ENCODE data around the gene MBOAT7. TPM values are rescaled to one million over a fixed set of nuclear protein-coding genes. Genes with fewer than 3 reads are reported as not detected.

Gene MBOAT7
- total and polyA plus RNA-seq, 2 of the 8 experiments (the other 6 are each of a cell fraction or from before 2014, with no cell fraction given): 85.5 to 90.9 TPM

- TF ChIP-seq, protein P1, sequence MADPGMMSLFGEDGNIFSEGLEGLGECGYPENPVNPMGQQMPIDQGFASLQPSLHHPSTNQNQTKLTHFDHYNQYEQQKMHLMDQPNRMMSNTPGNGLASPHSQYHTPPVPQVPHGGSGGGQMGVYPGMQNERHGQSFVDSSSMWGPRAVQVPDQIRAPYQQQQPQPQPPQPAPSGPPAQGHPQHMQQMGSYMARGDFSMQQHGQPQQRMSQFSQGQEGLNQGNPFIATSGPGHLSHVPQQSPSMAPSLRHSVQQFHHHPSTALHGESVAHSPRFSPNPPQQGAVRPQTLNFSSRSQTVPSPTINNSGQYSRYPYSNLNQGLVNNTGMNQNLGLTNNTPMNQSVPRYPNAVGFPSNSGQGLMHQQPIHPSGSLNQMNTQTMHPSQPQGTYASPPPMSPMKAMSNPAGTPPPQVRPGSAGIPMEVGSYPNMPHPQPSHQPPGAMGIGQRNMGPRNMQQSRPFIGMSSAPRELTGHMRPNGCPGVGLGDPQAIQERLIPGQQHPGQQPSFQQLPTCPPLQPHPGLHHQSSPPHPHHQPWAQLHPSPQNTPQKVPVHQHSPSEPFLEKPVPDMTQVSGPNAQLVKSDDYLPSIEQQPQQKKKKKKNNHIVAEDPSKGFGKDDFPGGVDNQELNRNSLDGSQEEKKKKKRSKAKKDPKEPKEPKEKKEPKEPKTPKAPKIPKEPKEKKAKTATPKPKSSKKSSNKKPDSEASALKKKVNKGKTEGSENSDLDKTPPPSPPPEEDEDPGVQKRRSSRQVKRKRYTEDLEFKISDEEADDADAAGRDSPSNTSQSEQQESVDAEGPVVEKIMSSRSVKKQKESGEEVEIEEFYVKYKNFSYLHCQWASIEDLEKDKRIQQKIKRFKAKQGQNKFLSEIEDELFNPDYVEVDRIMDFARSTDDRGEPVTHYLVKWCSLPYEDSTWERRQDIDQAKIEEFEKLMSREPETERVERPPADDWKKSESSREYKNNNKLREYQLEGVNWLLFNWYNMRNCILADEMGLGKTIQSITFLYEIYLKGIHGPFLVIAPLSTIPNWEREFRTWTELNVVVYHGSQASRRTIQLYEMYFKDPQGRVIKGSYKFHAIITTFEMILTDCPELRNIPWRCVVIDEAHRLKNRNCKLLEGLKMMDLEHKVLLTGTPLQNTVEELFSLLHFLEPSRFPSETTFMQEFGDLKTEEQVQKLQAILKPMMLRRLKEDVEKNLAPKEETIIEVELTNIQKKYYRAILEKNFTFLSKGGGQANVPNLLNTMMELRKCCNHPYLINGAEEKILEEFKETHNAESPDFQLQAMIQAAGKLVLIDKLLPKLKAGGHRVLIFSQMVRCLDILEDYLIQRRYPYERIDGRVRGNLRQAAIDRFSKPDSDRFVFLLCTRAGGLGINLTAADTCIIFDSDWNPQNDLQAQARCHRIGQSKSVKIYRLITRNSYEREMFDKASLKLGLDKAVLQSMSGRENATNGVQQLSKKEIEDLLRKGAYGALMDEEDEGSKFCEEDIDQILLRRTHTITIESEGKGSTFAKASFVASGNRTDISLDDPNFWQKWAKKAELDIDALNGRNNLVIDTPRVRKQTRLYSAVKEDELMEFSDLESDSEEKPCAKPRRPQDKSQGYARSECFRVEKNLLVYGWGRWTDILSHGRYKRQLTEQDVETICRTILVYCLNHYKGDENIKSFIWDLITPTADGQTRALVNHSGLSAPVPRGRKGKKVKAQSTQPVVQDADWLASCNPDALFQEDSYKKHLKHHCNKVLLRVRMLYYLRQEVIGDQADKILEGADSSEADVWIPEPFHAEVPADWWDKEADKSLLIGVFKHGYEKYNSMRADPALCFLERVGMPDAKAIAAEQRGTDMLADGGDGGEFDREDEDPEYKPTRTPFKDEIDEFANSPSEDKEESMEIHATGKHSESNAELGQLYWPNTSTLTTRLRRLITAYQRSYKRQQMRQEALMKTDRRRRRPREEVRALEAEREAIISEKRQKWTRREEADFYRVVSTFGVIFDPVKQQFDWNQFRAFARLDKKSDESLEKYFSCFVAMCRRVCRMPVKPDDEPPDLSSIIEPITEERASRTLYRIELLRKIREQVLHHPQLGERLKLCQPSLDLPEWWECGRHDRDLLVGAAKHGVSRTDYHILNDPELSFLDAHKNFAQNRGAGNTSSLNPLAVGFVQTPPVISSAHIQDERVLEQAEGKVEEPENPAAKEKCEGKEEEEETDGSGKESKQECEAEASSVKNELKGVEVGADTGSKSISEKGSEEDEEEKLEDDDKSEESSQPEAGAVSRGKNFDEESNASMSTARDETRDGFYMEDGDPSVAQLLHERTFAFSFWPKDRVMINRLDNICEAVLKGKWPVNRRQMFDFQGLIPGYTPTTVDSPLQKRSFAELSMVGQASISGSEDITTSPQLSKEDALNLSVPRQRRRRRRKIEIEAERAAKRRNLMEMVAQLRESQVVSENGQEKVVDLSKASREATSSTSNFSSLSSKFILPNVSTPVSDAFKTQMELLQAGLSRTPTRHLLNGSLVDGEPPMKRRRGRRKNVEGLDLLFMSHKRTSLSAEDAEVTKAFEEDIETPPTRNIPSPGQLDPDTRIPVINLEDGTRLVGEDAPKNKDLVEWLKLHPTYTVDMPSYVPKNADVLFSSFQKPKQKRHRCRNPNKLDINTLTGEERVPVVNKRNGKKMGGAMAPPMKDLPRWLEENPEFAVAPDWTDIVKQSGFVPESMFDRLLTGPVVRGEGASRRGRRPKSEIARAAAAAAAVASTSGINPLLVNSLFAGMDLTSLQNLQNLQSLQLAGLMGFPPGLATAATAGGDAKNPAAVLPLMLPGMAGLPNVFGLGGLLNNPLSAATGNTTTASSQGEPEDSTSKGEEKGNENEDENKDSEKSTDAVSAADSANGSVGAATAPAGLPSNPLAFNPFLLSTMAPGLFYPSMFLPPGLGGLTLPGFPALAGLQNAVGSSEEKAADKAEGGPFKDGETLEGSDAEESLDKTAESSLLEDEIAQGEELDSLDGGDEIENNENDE (IDR thresholded peaks at IDR 0.05; ENCODE audit: insufficient replicate concordance, low read length): no peak
- no peak for TF ChIP-seq USF2 (IDR thresholded peaks at IDR 0.05; ENCODE audit: low read length)
- TF ChIP-seq BRCA1 (IDR thresholded peaks at IDR 0.05; ENCODE audit: low read depth, low read length): no peak
- TF ChIP-seq NRF1 (IDR thresholded peaks at IDR 0.05; ENCODE audit: low read depth, low read length): no peak
- no peak for TF ChIP-seq MAFK (IDR thresholded peaks at IDR 0.05; ENCODE audit: low read depth, low read length)
- no peak for TF ChIP-seq KDM5A (IDR thresholded peaks at IDR 0.05; ENCODE audit: low read length)
- no peak for TF ChIP-seq ATF3 (IDR thresholded peaks at IDR 0.05; ENCODE audit: insufficient read depth, low read depth, low read length)
- TF ChIP-seq RBBP5 (IDR thresholded peaks at IDR 0.05; ENCODE audit: borderline replicate concordance, low read depth, low read length): no peak
- no peak for TF ChIP-seq CHD1 (IDR thresholded peaks at IDR 0.05; ENCODE audit: low read depth, low read length)
- TF ChIP-seq TEAD4 (IDR thresholded peaks at IDR 0.05; ENCODE audit: low read depth, low read length): no peak
Observed at GRCh38 chr19:54199401-54199800, 10.0 kb upstream of the MBOAT7 start (continued).
